Renal pelvis (tissue), 4 donors: ENCODE results near the gene PGAM2. TPM values are rescaled to one million over a fixed set of nuclear protein-coding genes. Genes with fewer than 3 reads are reported as not detected.

Experiments used
- DNase-seq: peaks from one replicate; pipeline ENCODE4 v3.0.0-alpha.2; 2013
- polyA plus RNA-seq, 3 donors: library from polyadenylated mRNA; unstranded; fragments of 120-200 nt; gene quantifications; one replicate each; pipeline ENCODE4 v1.2.1, GENCODE V29; 2013; ENCODE audit not compliant: insufficient read length in 3 of 3

PGAM2 gene
- polyA plus RNA-seq, 3 donors: 1.2 to 3.4 (median 2.2) TPM

DNA sequence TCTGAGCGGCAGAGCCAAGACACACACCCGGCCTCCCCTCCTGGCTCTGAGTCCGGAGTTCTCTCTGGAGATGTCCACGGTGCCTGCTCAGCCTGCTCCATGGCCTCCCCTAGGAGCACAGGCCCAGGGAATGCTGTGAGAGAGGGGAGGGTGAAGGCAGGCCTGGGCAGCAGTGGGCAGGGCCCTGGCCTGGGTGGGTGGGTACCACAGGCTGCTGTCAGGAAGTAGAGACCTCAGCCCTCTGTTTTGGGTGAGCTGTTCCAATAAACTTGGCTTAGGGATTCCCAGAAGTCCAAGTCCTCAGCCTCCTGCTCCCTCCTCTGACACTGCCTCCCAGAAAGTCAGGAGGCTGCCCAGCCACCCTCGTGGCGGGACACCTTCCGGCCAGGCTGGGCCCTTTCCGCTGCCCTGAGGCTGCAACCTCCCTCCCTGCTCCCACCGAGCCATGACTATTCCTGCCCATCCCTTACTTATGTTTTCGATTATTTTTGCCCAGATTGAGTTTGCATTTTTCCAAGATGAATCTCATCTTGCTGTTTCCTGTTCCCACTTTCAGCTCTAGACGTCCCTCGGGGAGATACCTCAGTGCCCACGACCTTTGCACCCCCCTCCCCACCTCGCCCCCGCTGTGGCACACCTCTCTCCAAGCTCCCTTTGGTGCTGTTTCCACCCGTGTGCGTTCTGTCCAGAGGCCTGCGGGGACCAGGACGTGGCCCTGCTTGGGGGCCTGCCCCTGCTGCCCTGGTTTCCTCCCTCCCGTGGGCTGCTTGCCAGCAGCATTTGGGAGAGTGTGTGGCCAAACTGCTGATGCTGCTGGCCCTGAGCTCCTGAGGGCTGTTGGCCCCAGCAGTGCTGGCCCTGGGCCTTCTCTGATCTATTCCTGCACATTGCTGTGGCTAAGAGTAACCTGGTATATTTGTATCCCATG, 22.8 kb upstream of the PGAM2 start:
- DNase-seq: no peak

DNA sequence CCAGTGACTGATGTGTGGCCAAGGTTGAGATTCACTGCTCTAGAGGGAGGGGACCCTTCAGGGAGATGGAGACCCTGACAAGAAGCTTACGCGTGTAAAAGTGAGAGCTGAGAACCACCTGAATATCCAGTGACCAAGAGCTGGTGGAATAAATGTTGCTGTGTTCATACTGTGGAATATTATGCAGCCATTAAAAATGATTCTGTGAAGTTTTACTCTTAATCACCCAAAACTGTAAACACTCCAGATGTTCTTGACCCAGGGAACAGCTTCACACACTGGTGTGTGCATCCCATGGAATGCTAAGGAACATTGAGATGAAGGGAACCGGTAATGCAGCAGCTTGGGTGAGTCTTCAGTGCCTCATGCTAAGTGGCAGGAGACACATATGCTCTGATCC, 21.3 kb upstream of the PGAM2 start:
- no peak for DNase-seq

DNA sequence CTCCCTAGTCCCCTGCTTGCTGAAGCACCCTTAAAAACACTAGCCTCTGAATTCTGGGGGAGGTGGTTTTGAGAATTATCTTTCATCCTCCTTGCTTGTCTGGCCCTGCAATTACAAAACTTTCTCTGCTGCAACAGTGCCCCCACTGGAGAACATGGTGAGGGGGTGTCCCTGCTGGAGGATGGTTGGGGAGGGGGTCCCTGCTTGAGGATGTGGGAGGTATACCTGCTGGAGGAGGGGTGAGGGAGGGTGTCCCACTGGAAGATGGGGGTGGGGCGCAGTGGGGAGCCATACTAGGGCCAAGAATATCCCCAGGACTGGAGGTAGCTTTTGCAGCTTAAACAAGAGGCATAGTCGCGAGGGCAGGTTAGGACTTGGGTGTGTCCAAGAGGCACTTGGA, 20.2 kb upstream of the PGAM2 start:
- DNase-seq: no peak

DNA sequence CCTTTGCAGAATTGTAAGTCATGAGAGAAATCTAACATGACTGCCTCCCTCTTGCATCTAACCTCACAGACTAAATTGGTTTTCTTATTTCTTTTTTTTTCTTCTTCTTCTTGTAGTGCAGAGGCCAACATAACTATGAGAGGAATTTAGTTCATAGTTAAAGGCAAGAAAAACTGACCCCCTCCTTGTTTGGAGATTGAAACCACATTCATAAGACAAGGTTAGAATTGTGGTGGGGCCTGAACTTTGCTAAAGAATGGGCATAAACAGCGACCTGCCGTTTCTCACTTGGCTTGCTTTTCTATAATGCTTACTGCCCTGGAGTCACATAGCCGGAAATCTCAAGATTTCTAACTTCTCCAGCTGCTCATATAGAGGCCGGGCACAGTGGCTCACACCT, 19.3 kb upstream of the PGAM2 start:
- no peak for DNase-seq

DNA sequence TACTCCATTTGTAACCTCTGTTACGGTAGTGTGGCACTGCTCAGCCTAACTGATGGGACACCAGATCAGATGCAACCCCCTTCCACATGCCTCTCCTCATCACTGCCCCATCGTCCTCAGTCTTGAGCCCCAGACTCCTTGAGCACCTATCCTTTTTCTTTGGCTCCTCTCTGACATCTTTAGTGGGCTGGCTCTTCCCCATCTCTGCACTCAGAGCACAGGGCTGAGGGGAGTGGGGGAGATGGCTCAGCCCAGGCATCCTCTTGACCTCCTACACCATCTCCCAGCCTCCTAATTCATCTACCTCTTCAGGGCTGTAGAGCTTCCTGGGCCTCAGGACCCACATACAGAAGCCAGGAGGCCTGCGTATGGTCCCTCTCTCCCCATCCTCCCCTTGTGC, 18.4 kb upstream of the PGAM2 start:
- DNase-seq: no peak

DNA sequence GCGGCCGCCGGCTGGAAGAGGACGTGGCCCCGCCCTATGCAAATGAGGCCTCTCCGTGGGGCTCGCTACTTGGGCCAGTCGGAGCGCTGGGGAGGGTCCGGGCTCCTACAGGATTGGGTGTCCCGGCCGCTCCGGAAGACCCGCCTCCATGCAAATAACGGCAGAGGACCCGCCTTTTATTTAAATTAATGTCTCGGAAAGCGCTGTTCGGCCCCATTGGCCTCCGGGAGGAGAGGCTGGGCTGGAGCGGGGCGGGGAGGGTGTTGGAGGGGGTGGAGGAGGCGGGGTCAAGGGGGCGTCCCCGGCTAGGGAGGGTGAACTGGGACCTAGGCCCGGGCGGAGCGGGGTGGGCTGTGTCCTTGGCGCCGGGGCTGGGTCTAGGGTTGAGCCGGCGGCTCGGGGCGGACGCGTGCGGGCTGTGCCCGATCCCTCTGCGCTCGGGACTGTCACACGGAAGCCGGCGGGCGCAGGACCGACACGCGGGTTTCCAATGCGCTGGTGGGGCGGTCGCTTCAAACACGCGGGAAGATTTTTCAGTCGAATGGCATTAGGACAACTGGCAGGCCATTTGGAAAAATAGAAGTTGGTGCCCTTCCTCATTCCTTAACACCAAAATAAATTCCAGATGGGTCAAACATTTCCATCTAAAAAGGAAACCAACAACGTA, 17.3 kb upstream of the PGAM2 start:
- peak; percentile 99 for DNase-seq

DNA sequence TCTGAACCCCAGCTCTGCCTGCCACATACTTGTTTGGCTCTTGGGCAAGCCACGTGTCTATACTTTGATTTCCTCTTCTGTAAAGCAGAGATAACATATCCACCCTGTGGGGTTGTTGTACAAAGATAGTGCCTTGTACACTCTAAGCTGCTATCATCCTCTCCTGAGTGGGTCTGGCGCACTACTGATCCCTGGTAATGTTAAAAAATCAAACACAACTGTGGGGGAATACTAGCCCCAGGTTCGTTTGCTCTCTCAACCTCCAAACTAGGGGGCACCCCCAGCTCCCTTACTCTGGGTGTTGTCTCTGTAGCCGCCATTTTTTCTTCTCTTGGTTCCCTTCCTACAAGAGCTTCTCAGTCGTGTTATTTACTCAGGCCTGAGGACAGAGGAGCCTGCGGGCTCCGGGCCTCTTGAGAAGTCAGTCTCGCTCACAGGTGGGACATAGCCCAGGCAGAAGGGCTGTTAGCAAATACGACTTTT, 15.9 kb upstream of the PGAM2 start:
- DNase-seq: no peak

DNA sequence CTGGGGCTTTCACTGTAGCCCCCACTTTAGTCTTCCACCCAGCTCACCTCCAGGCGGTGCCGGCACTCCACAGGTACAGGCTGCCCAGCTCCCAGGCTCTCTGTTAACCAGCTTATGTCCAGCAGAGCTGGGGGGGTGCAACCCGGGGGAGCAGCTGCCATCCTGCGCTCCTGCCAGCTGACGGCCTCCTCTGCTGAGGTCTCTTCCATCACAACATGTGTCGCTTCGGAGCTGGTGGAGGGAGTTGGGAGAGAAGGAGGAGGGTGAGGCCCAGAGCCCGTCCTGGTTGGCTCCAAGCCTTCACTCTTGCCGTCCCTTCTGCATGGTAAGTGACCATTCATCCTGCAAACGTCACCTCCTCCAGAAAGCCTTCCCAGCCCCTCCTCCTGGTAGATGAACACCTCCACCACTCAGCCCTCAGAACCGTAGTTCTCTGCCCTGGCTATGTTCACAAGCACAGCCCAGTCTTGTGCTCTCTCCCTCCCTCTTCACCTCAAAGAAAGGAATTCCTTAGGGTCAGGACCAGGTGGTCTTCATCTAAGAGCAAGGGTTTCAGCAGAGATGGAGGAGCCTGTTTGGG, 15.4 kb upstream of the PGAM2 start:
- DNase-seq: no peak

DNA sequence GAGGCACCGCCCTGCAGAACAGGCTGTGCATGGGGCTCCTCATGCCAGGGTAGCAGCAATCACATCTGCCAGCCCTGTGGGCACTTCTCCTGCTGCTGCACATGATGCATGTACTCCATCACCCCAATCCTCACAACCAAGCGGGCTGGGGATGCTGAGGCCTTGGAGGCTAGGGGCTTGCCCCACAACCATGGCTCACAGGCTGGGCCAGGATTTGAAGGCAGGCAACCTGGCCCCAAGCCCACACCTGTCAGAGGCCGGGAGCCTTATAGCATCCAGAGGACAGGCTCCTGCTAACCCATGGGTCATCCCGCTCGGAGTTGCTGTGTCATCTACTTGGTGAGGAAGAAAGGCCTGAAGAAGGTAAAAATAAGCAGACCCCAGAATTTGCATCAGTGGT, 14.8 kb upstream of the PGAM2 start:
- DNase-seq: no peak

DNA sequence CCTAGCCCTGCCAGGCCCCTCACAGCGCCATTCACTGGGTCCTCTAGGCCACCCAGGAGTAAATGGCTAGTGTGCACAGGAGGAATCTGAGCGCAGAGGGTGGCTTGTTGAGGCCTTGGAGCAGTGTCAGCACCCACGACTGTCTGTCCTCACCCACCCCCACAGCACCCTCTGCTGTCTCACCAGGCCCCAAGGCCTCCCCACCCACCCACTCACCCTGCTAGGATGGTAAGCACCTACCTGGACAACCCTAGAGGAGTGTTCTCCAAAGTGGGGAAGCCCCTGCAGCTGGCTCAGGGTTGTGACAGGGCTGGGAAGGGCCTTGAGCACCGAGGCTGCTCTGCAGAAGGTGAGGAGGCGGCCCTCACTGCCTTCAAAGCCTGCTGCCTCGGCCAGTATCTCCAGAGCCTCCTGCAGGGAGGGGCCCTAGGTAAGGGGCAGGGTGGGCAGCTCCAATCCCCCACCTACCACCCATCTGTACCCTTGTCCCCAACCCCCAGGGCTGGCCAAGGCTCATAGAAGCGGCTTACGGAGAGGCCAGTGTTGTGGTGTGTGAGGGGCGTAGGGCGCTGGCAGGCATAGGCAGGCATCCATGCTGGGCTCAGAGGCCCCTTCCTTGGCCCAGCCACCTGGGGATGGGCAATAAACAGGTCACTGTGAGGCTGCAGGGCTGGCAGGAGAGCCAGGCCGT, 14.1 kb upstream of the PGAM2 start:
- DNase-seq: no peak

DNA sequence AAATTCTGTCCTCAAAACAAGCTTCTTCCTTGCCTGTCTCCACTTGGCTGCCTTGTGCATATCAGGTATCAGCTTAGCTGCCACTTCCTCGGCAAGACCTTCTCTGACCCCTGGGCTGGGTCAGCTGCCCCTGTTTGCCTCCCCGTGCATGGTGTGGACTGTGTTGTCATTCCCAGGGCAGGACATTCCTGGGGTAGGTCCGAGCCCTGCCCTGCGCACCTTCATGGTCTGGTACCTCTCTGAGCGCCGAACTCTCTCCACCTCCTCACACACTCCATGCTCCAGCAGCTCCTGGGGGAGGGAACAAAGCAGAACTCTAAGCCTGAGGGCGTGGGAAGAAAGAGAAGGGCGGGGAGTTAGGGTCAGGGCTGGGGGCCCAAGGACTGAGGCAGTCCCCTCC, 13.2 kb upstream of the PGAM2 start:
- DNase-seq: peak; percentile 73

DNA sequence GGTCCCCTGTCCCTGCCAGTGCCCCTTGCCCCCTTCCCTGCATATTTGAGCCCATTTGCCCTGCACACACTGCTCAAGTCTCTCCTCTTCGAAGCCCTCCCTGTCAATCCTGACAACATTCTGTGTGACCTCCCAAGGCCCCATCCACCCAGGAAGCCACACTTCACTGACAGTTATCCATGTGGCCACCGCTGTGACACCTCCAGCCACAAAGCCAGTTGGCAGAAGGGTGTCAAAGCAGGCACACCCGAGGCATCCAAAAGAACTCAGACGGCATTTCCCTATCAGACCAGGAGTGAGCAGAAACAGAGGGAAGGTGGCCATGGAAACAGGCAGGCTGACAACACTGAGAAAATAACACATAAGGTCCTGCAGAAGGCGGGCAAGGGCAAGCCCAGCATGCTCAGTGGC, 12.3 kb upstream of the PGAM2 start:
- no peak for DNase-seq

DNA sequence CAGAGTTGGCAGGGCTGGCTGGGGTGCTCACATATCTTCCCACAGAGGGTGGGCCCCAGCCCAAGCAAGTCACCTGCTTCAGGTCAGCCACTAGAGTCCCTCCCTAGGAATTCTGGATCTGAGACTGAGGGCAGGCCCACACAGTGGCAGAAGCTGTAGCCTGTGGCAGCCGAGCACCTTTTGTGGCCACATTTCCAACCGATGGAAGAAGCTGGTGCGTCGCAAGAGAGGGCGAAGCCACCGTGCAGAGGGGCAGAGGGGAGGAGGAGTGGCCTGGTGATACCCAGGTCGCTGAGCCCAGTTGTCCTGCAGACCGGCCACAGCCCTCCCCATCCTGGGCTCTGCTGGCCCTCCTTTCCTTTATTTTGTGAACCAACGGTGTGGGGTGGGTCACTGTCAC, 11.7 kb upstream of the PGAM2 start:
- DNase-seq: no peak

DNA sequence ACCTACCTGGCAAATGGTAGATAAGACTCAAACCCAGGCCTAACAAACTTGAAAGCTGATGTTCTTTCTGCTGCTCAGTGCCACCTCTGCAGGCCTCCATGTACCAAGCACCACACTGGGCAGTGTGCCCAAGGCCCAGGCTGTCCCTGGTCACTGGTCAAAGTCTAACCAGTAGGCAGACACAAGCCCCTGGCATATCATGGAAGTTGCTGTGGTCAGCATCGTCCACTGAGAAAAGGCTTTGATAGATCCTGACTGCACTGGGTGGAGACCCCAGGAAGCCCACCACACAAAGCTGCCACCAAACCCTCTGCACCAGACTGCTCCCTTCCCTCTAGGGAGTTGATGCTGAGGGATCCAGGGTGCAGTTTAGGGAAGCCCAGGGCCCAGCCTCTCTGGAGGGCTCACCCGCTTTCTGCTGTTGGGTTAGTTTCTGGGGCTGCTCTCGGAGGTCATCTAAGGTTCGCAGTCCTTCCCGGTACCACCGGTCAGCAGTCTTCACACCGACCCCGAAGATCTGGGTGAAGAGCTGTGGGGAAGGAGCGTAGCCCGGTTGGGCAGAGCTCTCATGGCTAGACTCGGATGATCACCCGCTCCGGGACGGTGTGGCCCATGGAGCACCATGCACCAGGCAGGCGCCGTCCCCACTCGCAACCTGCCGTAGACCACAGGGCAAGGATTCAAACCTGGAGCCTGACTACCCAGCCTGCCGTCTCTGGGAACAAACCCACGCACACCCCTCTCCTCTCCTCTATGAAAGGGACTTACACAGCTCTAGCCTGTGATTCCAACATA, 10.9 kb upstream of the PGAM2 start:
- no peak for DNase-seq

DNA sequence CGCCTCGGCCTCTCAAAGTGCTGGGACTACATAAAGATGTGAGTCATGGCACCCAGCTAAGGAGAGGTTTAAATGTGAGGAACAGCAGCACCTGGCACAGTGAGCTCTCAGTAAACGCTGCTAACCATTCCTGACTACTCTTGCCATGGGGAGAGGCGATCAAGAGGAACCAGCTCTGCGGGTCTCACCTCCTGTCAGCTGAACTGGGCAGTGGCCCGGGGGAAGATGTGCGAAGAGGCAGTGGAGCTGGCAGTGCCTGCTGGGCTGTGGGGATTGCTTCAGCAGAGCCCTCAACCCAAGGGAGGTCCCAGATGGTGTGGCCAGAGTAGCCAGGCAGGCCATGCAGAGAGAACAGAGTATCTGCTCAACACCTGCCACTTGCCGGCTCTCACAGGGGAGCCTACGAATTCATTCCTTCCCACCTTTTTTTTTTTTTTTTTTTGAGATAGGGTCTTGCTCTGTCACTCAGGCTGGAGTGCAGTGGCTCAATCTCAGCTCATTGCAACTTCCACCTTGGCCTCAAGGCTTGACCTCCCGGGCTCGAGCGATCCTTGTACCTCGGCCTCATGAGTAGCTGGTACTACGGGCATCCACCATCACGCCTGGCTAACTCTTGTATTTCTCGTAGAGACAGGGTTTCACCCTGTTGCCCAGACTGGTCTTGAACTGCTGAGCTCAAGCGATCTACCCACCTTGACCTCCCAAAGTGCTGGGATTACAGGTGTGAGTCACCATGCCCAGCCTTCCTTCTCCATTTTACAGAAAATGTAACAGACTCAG, 10.1 kb upstream of the PGAM2 start:
- no peak for DNase-seq

DNA sequence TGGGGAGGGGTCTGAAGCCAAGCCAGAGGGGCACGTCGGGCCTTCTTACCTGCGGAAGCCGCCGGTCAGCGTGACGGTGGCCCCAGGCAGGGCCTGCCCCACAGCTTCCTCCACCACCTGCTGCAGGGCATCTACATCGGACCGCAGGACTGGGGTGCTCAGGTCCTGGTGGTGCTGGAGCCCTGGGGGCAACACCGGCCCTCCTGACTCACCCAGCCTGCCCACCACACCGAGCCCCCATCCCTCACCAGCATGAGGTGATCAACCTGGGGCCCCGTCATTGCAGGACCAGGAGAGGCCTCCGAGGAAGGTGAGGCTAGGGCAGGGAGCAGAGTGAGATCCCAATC, 9.0 kb upstream of the PGAM2 start:
- no peak for DNase-seq

DNA sequence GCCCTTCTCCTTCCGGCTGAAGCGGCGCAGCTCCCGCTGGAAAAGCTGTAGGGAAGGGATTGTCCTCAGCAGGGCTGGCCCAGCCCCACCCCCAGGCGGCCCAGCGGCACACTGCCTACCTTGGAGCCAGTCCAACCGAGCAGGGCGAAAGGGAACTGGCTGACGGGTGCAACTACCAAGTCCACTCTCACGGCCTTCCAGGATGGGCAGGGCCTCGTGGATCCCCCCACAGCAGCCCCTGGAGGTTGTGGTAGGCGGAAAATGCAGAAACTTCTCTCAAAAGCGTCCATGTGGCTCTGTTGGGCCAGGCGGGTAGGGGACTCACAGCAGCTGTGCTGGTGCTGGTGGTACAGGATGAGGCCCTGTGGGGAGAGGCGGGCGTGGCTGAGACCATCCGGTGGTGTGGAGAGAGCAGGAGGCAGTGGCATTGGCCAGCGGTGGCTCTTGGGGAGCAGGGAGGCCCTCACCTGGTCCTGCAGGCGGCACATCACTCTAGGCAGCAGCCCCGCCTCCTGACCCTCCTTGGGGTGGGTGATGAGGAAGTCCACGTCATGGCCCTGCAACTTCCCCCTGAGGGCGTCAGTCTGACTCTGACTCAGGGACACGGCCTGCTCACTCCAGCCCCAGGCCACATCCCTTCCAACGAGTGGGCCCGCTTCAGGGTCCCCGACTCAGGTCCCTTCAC, 8.4 kb upstream of the PGAM2 start:
- no peak for DNase-seq

DNA sequence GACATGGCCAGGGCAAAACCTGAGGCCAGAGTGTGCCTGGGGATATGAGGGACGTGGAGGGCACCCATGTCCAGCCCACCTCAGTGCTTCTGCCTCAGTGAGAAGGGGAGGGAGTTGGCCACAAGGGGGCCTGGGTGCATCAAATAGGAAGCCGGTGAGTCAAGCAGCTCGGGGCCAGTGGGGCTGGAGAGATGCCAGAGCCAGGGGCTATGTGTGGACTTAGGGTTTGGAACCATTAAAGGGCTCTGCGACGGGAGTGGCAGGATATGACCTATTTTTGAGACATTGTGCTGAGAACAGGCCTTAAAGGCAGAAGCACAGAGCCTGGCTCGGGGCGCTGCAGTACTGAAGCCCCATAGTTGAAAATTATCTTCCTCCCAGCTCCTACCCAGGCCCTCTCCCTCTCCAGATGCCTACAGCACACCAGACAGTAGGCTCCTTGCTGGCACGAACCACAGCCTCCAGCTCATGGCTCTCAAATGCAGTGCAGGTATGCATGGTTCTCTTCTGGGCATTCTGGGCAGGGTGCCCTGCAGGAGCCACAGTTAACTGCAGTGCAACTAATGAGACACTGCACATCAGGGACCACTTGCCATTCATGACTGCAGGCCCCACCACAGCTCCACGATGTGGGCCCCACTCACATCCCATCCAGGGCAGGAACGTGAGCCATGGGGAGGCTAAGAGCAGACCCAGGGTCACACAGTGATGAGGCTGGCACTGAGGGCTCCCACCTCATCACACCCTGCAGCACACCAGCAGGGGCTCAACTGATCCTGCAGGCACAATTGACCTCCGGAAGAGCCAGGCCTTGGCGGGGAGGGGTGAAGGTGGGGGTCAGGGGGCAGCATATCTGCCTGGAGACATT, 7.2 kb upstream of the PGAM2 start:
- peak; percentile 54 for DNase-seq

DNA sequence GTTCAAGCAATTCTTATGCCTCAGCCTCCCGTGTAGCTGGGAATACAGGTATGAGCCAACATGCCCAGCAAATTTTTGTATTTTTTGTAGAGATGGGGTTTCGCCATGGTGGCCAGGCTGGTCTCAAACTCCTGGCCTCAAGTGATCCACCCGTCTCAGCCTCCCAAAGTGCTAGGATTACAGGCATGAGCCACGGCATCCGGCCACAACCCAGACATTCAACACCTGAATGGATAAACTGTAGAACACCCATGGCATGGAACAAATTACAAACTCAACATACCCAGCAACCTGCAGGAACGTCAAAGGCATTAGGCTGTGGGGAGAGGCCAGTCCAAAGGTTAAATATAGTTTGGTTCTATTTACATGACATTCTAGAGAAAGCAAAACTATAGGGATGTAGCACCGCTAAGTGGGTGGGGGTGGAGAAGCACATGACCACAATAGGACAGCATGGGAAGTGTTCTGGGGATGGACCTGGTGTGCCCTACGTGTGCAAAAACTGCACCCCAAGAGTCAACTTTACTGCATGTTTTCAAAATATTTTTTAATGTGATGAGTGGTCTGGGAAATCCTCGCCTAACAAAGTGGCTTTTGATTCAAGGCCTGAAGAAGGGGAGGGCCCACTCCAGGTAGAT, 6.5 kb upstream of the PGAM2 start:
- no peak for DNase-seq
